HG03460 (cell line): ENCODE results near the gene POLE.

Experiments used
- ATAC-seq: cut with Tn5 transposase; IDR thresholded peaks from one replicate; pipeline ENCODE4 v1.9.1; 2021; ENCODE audit not compliant: unreplicated experiment

POLE gene

GRCh38 chr12:132653567-132654290 lies 33.4 kb downstream of the POLE start:
- ATAC-seq = no peak

DNA sequence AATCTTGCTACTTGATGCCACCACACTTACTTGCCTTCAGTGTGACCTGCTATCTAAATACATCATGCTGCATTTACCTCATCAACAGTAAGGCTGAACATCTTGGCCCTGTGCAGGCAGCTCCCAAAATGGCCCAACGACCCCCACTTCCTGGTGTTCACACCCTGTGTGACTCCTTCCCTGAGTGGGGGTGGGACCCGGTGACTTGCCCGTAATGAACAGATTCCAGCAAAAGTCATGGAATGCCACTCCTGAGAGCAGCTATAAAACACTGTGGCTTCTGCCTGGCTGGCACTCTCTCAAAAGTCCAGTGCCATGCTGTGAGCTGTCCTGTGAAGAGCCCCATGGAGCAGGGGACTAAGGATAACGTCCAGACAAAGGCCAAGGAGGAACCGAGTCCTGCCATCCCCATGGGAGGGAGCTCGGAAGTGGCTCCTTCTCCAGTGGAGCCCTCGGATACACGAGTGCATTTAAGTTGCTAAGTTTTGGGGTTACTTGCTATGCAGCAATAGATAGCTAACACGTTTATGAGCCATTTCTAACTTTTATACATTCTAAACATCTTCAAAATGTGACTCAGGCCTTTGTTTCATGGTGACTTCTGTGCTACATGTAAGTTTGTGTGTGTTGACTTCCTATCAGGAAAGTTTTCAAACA lies 35.6 kb downstream of the POLE start:
- ATAC-seq = no peak

GRCh38 chr12:132649226-132649945 lies 37.8 kb downstream of the POLE start:
- ATAC-seq = no peak

- no peak for ATAC-seq
Measured at GRCh38 chr12:132648616-132649225, 38.4 kb downstream of the POLE start.

- no peak for ATAC-seq
Measured at GRCh38 chr12:132647858-132648257, 39.3 kb downstream of the POLE start.

DNA sequence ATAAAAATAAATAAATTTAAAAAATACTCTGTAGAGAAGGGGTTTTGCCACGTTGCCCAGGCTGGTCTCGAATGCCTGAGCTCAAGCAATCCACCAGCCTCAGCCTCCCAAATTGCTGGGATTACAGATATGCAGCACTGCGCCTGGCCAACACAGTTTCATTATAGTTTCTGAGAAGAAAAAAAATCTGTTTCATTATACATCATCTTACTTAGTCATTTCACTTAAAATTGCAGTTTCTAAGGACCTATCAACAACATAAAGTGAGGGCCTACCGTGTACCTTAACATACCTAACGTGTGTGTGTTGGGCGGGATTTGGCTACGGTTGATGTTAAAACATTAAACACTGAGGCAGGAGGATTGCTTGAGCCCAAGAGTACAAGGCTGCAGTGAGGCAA lies 40.3 kb downstream of the POLE start:
- no peak for ATAC-seq

DNA sequence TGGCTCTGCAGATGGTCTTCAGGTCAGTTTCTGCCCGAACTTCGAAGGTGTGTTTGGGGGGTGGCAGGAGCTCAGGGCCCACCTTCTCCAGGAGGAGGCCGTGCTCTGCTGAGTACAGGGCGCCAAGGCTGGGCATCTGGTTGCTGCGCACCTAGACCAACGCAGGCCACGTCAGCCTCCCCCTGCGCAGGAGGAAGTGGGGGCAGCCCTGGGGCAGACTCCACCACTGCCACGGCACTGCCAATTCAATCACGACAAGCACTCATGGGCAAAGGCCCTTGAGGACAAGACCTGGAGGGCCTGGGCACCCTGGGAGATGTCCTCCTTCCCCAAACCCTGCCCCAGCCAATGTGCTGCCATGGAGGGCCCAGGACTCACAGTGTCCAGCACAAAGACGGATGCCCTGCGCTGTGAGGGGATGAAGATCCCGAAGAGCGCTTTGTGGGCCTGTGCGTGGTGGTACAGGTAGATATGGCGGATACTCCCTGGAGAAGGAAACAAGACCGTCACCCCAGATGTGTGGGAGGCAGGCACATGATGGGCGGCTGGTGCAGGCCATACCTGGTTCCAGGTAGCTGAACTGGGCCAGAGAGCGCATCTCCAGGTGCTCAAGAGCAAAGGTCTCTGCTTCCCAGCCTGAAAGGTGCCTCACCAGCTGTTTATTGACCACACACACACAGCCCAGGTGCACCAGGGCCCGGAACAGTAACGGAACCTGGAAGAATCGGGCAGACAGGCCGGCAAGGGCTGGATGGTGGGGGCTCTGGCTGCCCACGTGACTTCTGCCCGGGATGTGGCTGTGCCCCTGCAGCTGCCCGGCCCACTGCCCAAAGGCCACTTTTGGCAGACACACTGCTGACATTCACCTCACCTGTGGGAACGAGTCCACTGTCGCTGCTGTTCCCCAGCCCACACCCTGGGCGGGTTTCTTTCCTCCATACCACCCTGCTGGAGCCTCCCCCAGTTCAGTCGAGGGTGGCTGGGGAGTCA lies 44.0 kb downstream of the POLE start:
- no peak for ATAC-seq

GRCh38 chr12:132641811-132642650 lies 45.1 kb downstream of the POLE start:
- ATAC-seq = no peak

DNA sequence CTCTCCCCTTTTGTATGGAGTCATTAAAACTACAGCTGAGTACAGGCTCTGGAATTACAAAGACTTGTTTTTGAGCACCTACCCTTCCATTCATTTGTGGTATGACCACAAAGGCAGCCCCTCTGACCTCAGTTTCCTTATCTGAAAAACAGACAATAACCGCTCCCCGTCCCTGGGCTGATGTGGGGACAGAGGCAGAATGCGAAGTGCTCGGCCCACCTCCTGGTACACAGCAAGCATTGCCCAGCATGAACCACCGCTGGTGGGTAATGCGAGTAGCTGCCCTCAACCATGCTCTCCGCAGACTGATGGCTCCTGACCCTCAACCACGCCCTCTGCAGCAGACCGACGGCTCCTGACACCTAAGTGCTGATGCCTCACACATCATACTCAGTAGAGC lies 46.2 kb downstream of the POLE start:
- ATAC-seq = no peak

- ATAC-seq = no peak
Measured at GRCh38 chr12:132639956-132640520, 47.1 kb downstream of the POLE start.

DNA sequence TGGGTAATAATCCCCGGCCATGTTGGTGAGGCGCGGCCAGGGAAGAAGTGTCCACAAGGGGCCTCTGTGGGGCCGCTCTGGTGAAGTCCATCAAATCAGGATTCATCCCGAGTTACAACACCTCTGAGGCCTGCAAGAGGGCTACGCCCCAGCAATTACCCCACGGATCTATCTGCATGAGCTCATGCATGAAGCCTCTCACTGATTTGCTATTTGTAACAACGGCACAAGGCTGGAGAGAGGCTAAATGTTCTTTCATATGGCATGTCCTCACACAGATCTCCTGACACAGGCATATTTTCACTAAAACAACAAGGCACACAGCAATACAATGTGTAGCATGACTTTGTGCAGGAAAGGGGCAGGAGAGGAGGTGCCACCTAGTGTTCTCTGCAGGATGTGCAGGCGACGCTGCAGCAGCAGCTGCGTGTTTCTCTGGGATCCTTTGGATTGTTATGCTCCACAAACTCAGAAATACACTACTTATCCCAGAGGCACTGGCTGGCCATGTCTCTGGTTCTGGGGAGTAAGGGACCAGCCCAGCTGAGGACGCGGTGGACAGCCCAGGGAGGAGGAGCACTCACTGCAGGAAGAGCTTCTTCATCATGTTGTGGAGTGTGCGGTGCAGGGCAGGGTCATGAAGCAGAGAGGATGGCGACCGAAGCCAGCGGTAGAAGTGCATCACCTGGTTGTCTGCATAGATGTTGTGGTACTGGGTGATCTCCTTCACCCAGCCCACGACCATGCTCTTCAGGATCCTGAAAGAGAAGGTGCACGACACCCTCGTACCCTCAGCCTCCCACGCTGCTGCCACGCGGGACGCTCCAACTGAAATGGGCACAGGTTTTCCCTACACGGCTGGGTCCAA lies 48.4 kb downstream of the POLE start:
- no peak for ATAC-seq

GRCh38 chr12:132637811-132638210 lies 49.3 kb downstream of the POLE start:
- ATAC-seq = no peak

DNA sequence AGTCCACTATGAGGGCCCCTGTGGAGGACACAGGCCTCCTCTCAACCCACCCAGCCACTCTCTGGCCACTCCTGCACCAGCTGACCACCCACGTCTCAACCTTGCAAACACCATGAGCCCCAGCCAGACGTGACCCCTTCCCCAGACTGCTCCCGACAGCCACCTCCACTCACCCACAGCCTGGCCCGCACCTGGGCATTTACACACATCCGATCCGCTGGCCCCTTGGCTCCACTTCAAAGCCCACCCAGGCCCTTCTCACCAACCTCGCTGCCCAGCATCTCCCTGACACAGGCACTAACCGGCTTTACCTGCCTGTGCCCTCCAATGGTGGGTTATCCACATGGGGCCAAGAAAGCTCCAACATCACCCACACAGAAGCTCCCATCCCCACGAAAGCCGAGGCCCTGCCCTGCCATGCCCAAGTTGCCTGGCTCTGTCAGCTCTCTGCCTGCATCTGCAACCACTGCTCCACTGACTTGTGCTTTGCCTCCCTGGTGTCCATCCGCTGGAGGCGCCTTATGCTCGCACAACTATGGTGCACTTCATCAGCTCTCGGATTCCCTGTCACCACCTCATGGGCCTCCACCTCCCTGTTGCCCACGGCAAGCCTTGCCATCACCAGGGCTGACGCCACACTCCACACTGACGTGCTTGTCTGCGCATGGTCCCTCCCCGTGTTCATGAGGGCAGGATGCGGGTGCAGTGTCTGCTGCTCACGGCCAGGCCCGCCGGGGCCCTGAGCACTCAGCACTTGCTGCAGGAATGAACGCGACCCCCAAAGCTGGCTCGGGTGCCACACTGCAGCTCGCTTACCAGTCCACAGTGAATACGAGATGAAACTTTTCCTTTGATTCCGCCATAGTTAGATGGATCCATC lies 51.8 kb downstream of the POLE start:
- no peak for ATAC-seq

- ATAC-seq = no peak
Measured at GRCh38 chr12:132634411-132634990, 52.6 kb downstream of the POLE start.

DNA sequence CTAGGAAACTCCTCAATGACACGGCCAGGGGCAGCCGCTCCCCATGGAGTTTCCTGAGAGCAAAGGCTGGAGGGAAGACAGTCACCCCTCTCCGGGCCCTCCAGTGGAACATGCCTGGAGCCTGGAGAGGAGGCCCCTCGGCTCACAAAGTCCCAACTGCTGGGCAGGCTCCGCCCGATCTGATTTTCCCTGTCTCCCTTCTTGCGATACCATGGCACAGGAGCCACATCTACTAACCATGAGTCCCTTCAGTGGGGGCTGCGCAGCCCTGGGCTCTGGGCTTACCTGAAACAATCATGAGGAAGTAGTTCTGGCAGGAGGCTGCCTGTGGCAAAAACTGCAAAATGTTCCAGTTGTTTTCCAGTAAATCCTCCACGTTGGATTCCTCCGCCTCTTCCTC lies 53.2 kb downstream of the POLE start:
- no peak for ATAC-seq

DNA sequence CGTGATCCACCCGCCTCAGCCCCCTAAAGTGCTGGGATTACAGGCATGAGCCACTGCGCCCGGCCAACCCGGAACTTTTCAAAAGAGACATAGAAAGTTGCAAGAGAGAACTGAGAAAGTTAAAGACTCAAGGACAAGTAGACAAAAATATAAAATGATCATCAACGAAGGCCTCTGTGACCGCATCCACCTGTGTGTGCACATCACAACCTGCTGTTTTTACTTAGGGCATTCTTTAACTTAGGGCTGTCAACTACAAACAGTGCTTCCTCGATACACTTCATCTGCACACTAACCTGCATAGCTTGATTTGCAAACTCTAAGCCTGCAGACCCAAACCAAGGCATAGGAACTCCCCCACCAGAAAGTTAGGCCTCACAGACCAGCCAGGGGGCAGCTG lies 53.7 kb downstream of the POLE start:
- no peak for ATAC-seq
